H1 (cell line): ENCODE measurements around the gene THBD. TPM values are rescaled to one million over a fixed set of nuclear protein-coding genes. Genes with fewer than 3 reads are reported as not detected.

Experiments
- CTCF ChIA-PET: fragments of 300-600 bp; sonication (Branson Sonifier 250); formaldehyde crosslinking; loops from one replicate; lab custom pipeline; 2021; ENCODE audit not compliant: partially characterized antibody; lab: Charles Lee
- POLR2A ChIA-PET: fragments of 300-600 bp; sonication (Branson Sonifier 250); formaldehyde crosslinking; loops from one replicate; lab custom pipeline; 2021; ENCODE audit warnings: inconsistent platforms; ENCODE audit not compliant: partially characterized antibody; lab: Charles Lee
- DNase-seq, 2 experiments: peaks; one replicate each; pipeline versions ENCODE4 v3.0.0 to v3.0.0-alpha.2; 2010 to 2022; ENCODE audit warnings: low spot score in 2 of 2, low read depth in 1 of 2, mixed read lengths in 1 of 2
- FAIRE-seq: peaks from 2 replicates; lab custom pipeline; 2011; peaks lifted over from hg19 to GRCh38; lab: Jason Lieb, UNC
- H2AFZ ChIP-seq: 2 replicates; pipeline ENCODE4 v1.8.1; 2012; ENCODE audit warnings: low read length, inconsistent platforms
- H2AK5ac ChIP-seq: 2 replicates; pipeline ENCODE4 v1.6.1; 2013; ENCODE audit warnings: low read depth, low read length
- H2BK120ac ChIP-seq: replicated peaks from 2 replicates; pipeline ENCODE3; 2013; ENCODE audit warnings: low read depth, low read length, inconsistent platforms
- H2BK12ac ChIP-seq: 2 replicates; pipeline ENCODE4 v1.6.1; 2013; ENCODE audit warnings: low read depth, low read length
- H2BK15ac ChIP-seq: 2 replicates; pipeline ENCODE4 v1.6.1; 2013; ENCODE audit warnings: low read length
- H2BK20ac ChIP-seq: 2 replicates; pipeline ENCODE4 v1.6.1; 2013; ENCODE audit warnings: low read length
- H2BK5ac ChIP-seq: 2 replicates; pipeline ENCODE4 v1.6.1; 2013; ENCODE audit warnings: low read depth, low read length
- H3K14ac ChIP-seq: 2 replicates; pipeline ENCODE4 v1.6.1; 2013; ENCODE audit warnings: inconsistent platforms; ENCODE audit not compliant: insufficient read length
- H3K18ac ChIP-seq: 2 replicates; pipeline ENCODE4 v1.6.1; 2013; ENCODE audit warnings: low read length; ENCODE audit errors: extremely low read depth
- H3K23ac ChIP-seq: 2 replicates; pipeline ENCODE4 v1.6.1; 2013; ENCODE audit warnings: inconsistent platforms; ENCODE audit not compliant: insufficient read length
- H3K23me2 ChIP-seq: 2 replicates; pipeline ENCODE4 v1.6.1; 2013; ENCODE audit warnings: low read depth, low read length
- H3K27ac ChIP-seq: 2 replicates; pipeline ENCODE4 v1.6.1; 2011; ENCODE audit warnings: low read depth, low read length, inconsistent platforms
- H3K27me3 ChIP-seq, 4 experiments: replicated peaks in 1 of 4; 1 replicate in 1 of 4; 2 replicates in 3 of 4; pipeline versions ENCODE4 v1.6.1 to v1.8.1; 2011 to 2013; ENCODE audit warnings: low read length in 3 of 4, mild to moderate bottlenecking in 3 of 4, inconsistent platforms in 2 of 4, mixed read lengths in 2 of 4, moderate library complexity in 1 of 4; ENCODE audit not compliant: control insufficient read depth in 3 of 4, insufficient read depth in 3 of 4; ENCODE audit errors: extremely low read depth in 1 of 4
- H3K36me3 ChIP-seq, 4 experiments: 2 replicates each; pipeline versions ENCODE4 v1.6.1 to v1.8.1; 2011 to 2013; ENCODE audit warnings: mild to moderate bottlenecking in 4 of 4, low read length in 3 of 4, moderate library complexity in 2 of 4, control low read depth in 1 of 4, inconsistent platforms in 1 of 4; ENCODE audit not compliant: insufficient read depth in 4 of 4, control insufficient read depth in 2 of 4
- H3K4ac ChIP-seq: replicated peaks from 2 replicates; pipeline ENCODE3; 2013; ENCODE audit warnings: low read length, low read depth, mixed read lengths, inconsistent platforms; ENCODE audit not compliant: insufficient read length
- H3K4me1 ChIP-seq, 4 experiments: replicated peaks in 1 of 4; 1 replicate in 1 of 4; 2 replicates in 3 of 4; pipeline versions ENCODE4 v1.6.1 to v1.8.1; 2011 to 2013; ENCODE audit warnings: low read length in 3 of 4, inconsistent platforms in 2 of 4, mixed read lengths in 1 of 4; ENCODE audit not compliant: insufficient read depth in 4 of 4, control insufficient read depth in 3 of 4
- H3K4me2 ChIP-seq, 2 experiments: 2 replicates each; pipeline versions ENCODE4 v1.6.1 to v1.8.1; 2011 to 2013; ENCODE audit warnings: low read depth in 2 of 2, low read length in 2 of 2, control low read depth in 1 of 2, inconsistent platforms in 1 of 2, mild to moderate bottlenecking in 1 of 2; ENCODE audit not compliant: insufficient read depth in 1 of 2
- H3K4me3 ChIP-seq, 4 experiments: fragments of 200-600, 300-600 bp in 1 of 4; sonication (generic), shearing (Covaris generic), sonication (Bioruptor Twin) in 1 of 4; 2 replicates each; pipeline versions ENCODE4 v1.5.1 to v1.8.1; 2011 to 2016; ENCODE audit warnings: low read length in 4 of 4, low read depth in 3 of 4, control low read depth in 2 of 4, inconsistent platforms in 2 of 4, mild to moderate bottlenecking in 2 of 4, mixed read lengths in 1 of 4, moderate library complexity in 1 of 4; ENCODE audit not compliant: insufficient read depth in 2 of 4; ENCODE audit errors: extremely low read depth in 1 of 4
- H3K56ac ChIP-seq: replicated peaks from 2 replicates; pipeline ENCODE3; 2013; ENCODE audit warnings: low read depth, mild to moderate bottlenecking, mixed read lengths, low read length, inconsistent platforms; ENCODE audit not compliant: insufficient read length
- H3K79me1 ChIP-seq: 2 replicates; pipeline ENCODE4 v1.6.1; 2013; ENCODE audit warnings: low read depth, low read length, control low read depth
- H3K79me2 ChIP-seq, 2 experiments: 2 replicates each; pipeline versions ENCODE4 v1.6.1 to v1.8.1; 2012 to 2013; ENCODE audit warnings: low read length in 2 of 2, mild to moderate bottlenecking in 2 of 2, inconsistent platforms in 1 of 2; ENCODE audit not compliant: insufficient read depth in 2 of 2, control insufficient read depth in 1 of 2
- H3K9ac ChIP-seq, 4 experiments: replicated peaks in 1 of 4; 1 replicate in 1 of 4; 2 replicates in 3 of 4; pipeline versions ENCODE4 v1.6.1 to v1.8.1; 2011 to 2013; ENCODE audit warnings: low read depth in 3 of 4, low read length in 3 of 4, control low read depth in 2 of 4, mild to moderate bottlenecking in 2 of 4, moderate library complexity in 2 of 4, inconsistent platforms in 1 of 4; ENCODE audit errors: extremely low read depth in 1 of 4
- H3K9me3 ChIP-seq, 2 experiments: 2 replicates each; pipeline versions ENCODE4 v1.6.1 to v1.8.1; 2012 to 2013; ENCODE audit warnings: mild to moderate bottlenecking in 2 of 2, moderate library complexity in 2 of 2, control low read depth in 1 of 2, inconsistent platforms in 1 of 2, low read depth in 1 of 2, low read length in 1 of 2, mixed read lengths in 1 of 2; ENCODE audit not compliant: insufficient read depth in 2 of 2
- H4K20me1 ChIP-seq, 2 experiments: replicated peaks in 1 of 2; 2 replicates each; pipeline versions ENCODE3 to v1.8.1; 2011 to 2013; ENCODE audit warnings: inconsistent platforms in 2 of 2, low read length in 2 of 2, mild to moderate bottlenecking in 1 of 2; ENCODE audit not compliant: insufficient read depth in 2 of 2, control insufficient read depth in 1 of 2
- H4K5ac ChIP-seq: 2 replicates; pipeline ENCODE4 v1.6.1; 2013; ENCODE audit warnings: low read length, low read depth, mixed read lengths, inconsistent platforms; ENCODE audit not compliant: insufficient read length
- H4K8ac ChIP-seq: 2 replicates; pipeline ENCODE4 v1.8.0; 2013; ENCODE audit warnings: mild to moderate bottlenecking, moderate library complexity, low read length, inconsistent platforms; ENCODE audit not compliant: insufficient read depth; ENCODE audit errors: extremely low read depth
- H4K91ac ChIP-seq: replicated peaks from 2 replicates; pipeline ENCODE3; 2013; ENCODE audit warnings: low read length, mixed read lengths, inconsistent platforms; ENCODE audit not compliant: insufficient read length
- TCF12 ChIP-seq: IDR thresholded peaks from 2 replicates; pipeline ENCODE4 v1.6.1; 2011; ENCODE audit warnings: low read depth, mild to moderate bottlenecking, low read length
- YY1 ChIP-seq: IDR thresholded peaks from 2 replicates; pipeline ENCODE4 v1.6.1; 2011; ENCODE audit warnings: low read depth, mild to moderate bottlenecking, low read length
- WGBS, 2 experiments: shearing (Covaris generic) in 1 of 2; methylation state at CpG; one replicate each; pipeline versions ENCODE4 v1.1.6 to v1.1.7; 2013 to 2015; ENCODE audit warnings: low lambda C conversion rate in 2 of 2, mixed read lengths in 2 of 2, inconsistent platforms in 1 of 2, low coverage in 1 of 2, missing lambda C conversion rate in 1 of 2; ENCODE audit not compliant: insufficient replicate concordance in 2 of 2, insufficient coverage in 1 of 2, insufficient read length in 1 of 2; ENCODE audit errors: extremely low coverage in 1 of 2, missing lambda C conversion rate in 1 of 2; 5-methylcytosine and 5-hydroxymethylcytosine counted together
- polyA plus RNA-seq, 7 experiments: library from polyadenylated mRNA; depleted of rRNA in 3 of 7; stranded (reverse) in 5 of 7; unstranded in 2 of 7; fragments of >200 nt in 5 of 7; fragments of 200-250 nt in 2 of 7; gene quantifications; 1 replicate in 5 of 7; 2 replicates in 1 of 7; 4 replicates in 1 of 7; pipeline versions ENCODE4 v1.2.1 to v1.2.3, GENCODE V29; 2011 to 2013; ENCODE audit warnings: missing spikeins in 2 of 7, mixed read lengths in 2 of 7
- total RNA-seq: library from RNA; stranded (reverse); fragmentation: NEBNext Ultra II Directional; extraction: Animal tissue kit (Norgen Biotek cat#: 25700); gene quantifications from 2 replicates; pipeline ENCODE4 v1.2.1, GENCODE V29; 2021

THBD gene
- total and polyA plus RNA-seq, 2 of the 8 experiments (the other 6 are each of a cell fraction or from before 2014, with no cell fraction given) = 0.21 to 0.43 TPM

DNA sequence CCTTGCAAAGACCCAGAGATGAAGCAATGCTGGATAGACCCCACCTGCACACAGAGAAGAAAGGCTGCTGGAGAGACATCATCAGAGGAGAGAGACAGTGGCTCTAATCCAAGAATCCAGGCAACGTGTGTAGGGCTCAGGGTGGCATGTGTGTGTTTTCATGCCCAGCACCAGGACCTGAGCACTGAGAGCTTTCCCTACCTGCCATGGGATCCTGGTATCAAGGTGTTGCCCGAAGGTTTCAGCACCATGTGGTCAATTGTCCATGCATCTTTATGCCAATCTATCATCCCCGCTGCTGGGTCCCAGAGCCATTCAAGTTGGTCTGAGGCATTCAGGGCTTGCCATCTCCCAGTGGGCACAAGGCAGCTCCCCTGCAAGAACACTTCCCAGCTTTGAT is 44.1 kb upstream of the THBD start:
- no peaks in the 10 kb centered on the region for H3K23me2 ChIP-seq
- TF ChIP-seq YY1 = no peak
- no peak for TF ChIP-seq TCF12
- no peaks in the 10 kb centered on the region for H4K20me1 ChIP-seq
- H2BK120ac ChIP-seq = no peak overlapping the region
- H3K56ac ChIP-seq = no peak overlapping the region
- no peak overlapping the region for H2AFZ ChIP-seq
- H3K4me2 ChIP-seq = no peak overlapping the region
- H3K9me3 ChIP-seq = no peaks in the 10 kb centered on the region
- H3K36me3 ChIP-seq = no peaks in the 10 kb centered on the region
- no peak overlapping the region for H3K9ac ChIP-seq
- 0 out of 2 replicates have a peak overlapping the region, but pooled peaks have one; percentile 23 for H2BK15ac ChIP-seq
- POLR2A ChIA-PET = no interaction called here
- no peak overlapping the region for H2BK5ac ChIP-seq
- no peaks in the 10 kb centered on the region for H3K27me3 ChIP-seq
- H3K23ac ChIP-seq = no peak overlapping the region
- CTCF ChIA-PET = interaction anchor here (1.4 to 2.0 kb wide), 3 partner anchors 10 to 70 kb away, joined by 3 to 6 read pairs (median 5); no protein-coding TSS in a partner anchor
- H3K79me2 ChIP-seq = no peaks in the 10 kb centered on the region
- H3K4me3 ChIP-seq = no peak overlapping the region
- no peak overlapping the region for H4K91ac ChIP-seq
- no peak overlapping the region for H3K14ac ChIP-seq
- no peak overlapping the region for H2BK20ac ChIP-seq
- DNase-seq (no peak), FAIRE-seq (no peak)
- H3K79me1 ChIP-seq = no peaks in the 10 kb centered on the region
- no peak overlapping the region for H3K4ac ChIP-seq
- no peak overlapping the region; the same call in 1 of the 2 replicates for H2AK5ac ChIP-seq
- H4K8ac ChIP-seq = no peak overlapping the region
- H4K5ac ChIP-seq = no peak overlapping the region
- H3K4me1 ChIP-seq = peaks cover 0 to 4% (median 2%) of the 10 kb centered on the region in 4 experiments; a peak in 3 of 7 replicates
- 65% methylated on average over 3 of the region's 3 CpGs; no CpG with 5 or more reads in 1 of the 2 experiments for WGBS, 2 experiments
- no peak overlapping the region for H3K27ac ChIP-seq
- no peak overlapping the region for H3K18ac ChIP-seq
- H2BK12ac ChIP-seq = no peak overlapping the region
